Subcutaneous abdominal adipose tissue (tissue), 5 donors: ENCODE measurements around the gene AMACR.

Experiments used
- H3K27ac ChIP-seq: one replicate; pipeline ENCODE4 v1.7.0; 2013; ENCODE audit warnings: low read depth, mild to moderate bottlenecking, inconsistent platforms, low read length, moderate library complexity
- H3K27me3 ChIP-seq, 5 donors: one replicate each; pipeline ENCODE4 v1.7.0; 2013; ENCODE audit warnings: low read length in 5 of 5, inconsistent platforms in 1 of 5; ENCODE audit not compliant: control insufficient read depth in 5 of 5, insufficient read depth in 4 of 5
- H3K36me3 ChIP-seq, 5 donors: one replicate each; pipeline ENCODE4 v1.7.0; 2013; ENCODE audit warnings: low read length in 5 of 5; ENCODE audit not compliant: control insufficient read depth in 5 of 5, insufficient read depth in 5 of 5
- H3K4me1 ChIP-seq, 5 donors: one replicate each; pipeline ENCODE4 v1.7.0; 2013; ENCODE audit warnings: low read length in 5 of 5, mild to moderate bottlenecking in 3 of 5, moderate library complexity in 1 of 5; ENCODE audit not compliant: control insufficient read depth in 5 of 5, insufficient read depth in 5 of 5
- H3K4me3 ChIP-seq, 5 donors: one replicate each; pipeline ENCODE4 v1.7.0; 2013; ENCODE audit warnings: low read length in 5 of 5, low read depth in 1 of 5
- H3K9ac ChIP-seq, 5 donors: one replicate each; pipeline ENCODE4 v1.7.0; 2013; ENCODE audit warnings: low read length in 5 of 5, mild to moderate bottlenecking in 4 of 5, moderate library complexity in 3 of 5
- H3K9me3 ChIP-seq, 5 donors: one replicate each; pipeline ENCODE4 v1.7.0; 2013; ENCODE audit warnings: low read length in 5 of 5; ENCODE audit not compliant: control insufficient read depth in 5 of 5
- donor health status: healthy.
- donor health status: healthy.
- donor health status: healthy.
- donor health status: healthy.
- donor health status: healthy.

AMACR gene

DNA sequence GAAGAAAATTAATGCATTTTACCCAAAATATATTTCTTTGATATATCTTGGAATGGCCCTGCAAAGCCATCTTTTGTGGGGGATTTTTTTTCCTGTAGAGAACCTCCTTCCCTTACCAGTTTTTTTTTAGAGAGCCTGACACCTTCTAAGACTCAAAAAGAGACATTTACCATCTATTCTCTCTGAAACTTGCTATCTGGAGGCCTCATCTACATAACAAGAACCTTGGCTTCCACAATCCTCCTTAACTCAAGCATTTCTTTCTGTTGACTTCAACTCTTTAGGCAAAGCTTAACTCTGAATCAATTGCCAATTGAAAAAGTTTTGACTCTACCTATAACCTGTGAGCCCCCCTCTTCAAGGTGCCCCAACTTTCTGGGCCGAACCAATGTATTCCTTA is 29.5 kb downstream of the AMACR start:
- peaks cover 0 to 2% (median 0%) of the 10 kb centered on the region in 5 donors for H3K27me3 ChIP-seq
- no peak overlapping the region for H3K9ac ChIP-seq
- no peaks in the 10 kb centered on the region for H3K36me3 ChIP-seq

DNA sequence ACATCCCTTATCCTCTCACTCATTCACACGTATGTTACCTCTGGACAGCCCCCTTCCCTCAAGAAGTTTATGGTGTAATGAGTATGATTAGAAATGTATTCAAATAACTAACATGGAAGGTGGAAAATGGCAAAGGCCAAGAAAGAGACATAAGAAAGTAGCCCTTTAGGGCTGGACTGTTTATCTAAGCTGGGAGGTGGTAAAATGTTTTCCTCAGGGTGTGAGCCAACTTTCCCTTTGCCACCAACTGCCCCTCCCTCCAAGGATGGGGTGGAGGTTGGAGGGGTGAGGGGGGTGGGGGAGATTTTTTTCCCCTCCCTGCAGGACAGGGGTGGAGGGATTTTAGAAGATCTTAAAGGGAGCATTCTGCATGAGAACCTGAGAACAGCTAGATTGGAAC is 31.5 kb downstream of the AMACR start:
- H3K27me3 ChIP-seq = peaks cover 0 to 2% (median 0%) of the 10 kb centered on the region in 5 donors
- peaks cover 0 to 3% (median 0%) of the 10 kb centered on the region in 5 donors for H3K4me1 ChIP-seq
- H3K27ac ChIP-seq = no peak overlapping the region
- no peaks in the 10 kb centered on the region for H3K9me3 ChIP-seq
- no peak overlapping the region for H3K9ac ChIP-seq
- H3K4me3 ChIP-seq = no peak overlapping the region
- no peaks in the 10 kb centered on the region for H3K36me3 ChIP-seq

More for the DNA sequence above, 29.5 kb downstream of the AMACR start:
- no peaks in the 10 kb centered on the region for H3K9me3 ChIP-seq
- peaks cover 0 to 3% (median 0%) of the 10 kb centered on the region in 5 donors for H3K4me1 ChIP-seq
- no peak overlapping the region for H3K27ac ChIP-seq
- H3K4me3 ChIP-seq = no peak overlapping the region

DNA sequence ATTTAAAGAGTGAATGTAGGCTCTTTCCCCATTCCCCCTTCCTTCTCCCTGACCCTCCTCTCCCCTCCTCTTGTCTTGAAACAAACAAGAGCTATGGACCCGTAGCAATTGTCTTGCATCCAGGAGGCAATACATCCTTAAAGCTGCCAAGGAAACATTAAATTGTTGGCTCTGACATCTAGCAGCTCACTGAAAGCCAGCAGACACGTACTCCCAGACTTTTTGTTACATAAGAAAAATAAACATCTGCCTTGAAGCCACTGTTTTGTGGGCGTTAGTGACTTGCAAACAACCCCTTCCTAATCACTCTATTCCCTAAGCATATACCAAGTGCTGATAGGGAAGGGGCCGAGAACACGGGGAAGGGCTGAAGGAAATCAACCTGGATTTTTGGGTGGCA is 32.0 kb downstream of the AMACR start:
- Histone ChIP-seq H3K27ac (no peak overlapping the region), H3K4me3 (no peak overlapping the region), H3K9me3 (no peaks in the 10 kb centered on the region), H3K4me1 (peaks cover 0 to 3% (median 0%) of the 10 kb centered on the region in 5 donors), H3K36me3 (no peaks in the 10 kb centered on the region), H3K9ac (no peak overlapping the region), H3K27me3 (peaks cover 0 to 4% (median 0%) of the 10 kb centered on the region in 5 donors)

DNA sequence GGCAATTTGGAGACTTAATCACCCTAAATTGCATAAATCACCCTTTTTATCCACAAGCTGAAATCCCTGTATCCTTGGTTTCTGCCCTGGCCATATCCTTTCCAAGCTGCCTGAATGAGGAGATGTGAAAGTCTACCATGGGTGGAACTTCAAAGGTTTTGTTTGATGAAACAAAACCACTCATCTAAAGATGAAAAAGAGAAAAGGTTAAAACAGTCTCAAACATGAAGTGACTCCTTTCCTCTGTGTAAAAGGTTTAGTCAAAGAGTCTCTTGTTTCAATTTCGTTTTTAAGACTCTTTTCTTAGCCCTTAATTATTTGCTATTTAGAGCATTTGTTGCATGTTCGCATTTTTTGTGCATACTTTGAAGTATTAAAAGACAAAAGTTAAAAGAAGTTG is 34.6 kb downstream of the AMACR start:
- Histone ChIP-seq H3K9ac (no peak overlapping the region), H3K4me3 (no peak overlapping the region), H3K27ac (no peak overlapping the region), H3K36me3 (no peaks in the 10 kb centered on the region), H3K4me1 (peaks cover 0 to 3% (median 1%) of the 10 kb centered on the region in 5 donors), H3K27me3 (peaks cover 0 to 4% (median 0%) of the 10 kb centered on the region in 5 donors), H3K9me3 (no peaks in the 10 kb centered on the region)

DNA sequence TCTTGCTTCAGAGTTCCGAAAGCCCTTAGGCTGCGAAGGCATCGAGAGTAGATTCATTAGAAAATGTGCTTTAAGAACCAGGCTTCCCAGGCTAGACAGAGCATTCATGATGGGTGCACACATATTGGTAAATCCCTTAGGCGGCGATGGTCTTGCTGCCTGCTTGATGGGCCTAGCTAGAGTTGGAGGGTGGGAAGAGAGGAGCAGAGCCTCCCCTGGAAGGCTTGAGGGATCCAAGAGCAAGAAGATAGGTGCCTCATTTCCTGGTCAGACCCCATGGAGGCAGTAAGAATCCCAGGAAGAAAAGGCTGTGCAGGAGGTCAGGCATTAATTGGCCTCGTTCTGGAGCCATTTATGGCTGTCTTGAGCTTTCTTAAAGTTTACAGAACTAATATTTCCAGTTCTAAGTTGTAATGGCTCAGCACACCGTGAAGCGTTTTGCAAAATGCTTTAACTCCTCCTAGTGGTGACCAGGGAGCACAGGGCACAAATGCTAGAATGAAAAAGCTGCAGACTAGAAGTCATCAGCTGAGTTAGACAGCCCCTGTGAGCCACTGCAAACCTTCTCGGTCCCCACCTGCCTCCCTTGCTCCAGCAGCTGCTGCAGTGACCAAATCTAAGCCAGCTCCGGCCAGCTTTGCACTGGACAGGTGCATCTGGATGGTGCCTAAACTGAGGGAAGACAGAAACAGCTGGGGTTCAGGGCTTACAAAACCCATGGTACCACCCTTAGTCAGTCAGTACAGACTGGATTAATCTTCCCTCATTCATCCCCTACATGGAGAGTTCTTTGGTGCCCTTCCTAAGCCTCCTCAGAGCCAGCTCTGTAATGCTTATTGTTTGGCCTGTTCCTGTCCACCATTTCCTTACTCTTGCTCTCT is 38.0 kb downstream of the AMACR start:
- Histone ChIP-seq H3K9me3 (no peaks in the 10 kb centered on the region), H3K36me3 (no peaks in the 10 kb centered on the region), H3K4me3 (no peak overlapping the region), H3K4me1 (peaks cover 0 to 3% (median 0%) of the 10 kb centered on the region in 5 donors), H3K27me3 (peaks cover 0 to 4% (median 0%) of the 10 kb centered on the region in 5 donors), H3K9ac (no peak overlapping the region), H3K27ac (no peak overlapping the region)

DNA sequence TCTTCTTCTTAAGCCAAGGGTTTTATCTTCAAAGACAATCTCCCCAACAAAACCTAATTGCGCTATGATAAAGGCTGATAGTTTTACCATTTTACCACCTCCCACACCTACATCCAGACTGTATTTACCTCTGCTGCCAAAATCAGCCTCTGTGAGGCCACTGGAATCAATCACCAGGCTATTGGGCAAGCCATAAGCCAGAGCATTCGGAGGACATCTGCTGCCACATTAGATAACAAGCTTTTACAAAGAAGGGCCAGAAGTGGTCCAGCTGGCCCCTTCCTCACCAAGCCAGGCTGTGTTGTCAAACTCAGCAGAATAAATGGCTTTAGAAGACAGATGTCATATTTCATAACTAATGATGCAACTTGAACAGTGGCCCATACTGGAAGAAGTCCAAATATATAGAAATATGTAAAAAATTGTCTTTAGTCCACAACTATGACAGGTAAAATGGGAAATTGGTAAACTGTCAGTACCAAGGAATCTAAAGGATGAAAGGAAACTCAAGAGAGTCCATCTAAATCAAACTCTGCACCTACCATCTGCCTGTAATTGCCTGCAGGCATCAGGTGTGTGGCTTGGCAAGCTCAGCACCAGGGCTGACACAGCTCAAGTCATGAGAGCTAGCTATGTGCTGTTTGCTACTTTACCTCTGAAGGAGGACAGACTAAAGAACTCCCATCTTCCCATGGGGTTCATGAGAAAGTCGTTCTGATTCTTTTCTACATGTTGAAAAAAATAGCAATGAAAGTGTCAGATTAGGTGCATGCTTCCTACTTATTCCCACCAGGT is 39.4 kb downstream of the AMACR start:
- no peak overlapping the region for H3K4me3 ChIP-seq
- H3K4me1 ChIP-seq = peaks cover 0 to 3% (median 0%) of the 10 kb centered on the region in 5 donors
- H3K9me3 ChIP-seq = no peaks in the 10 kb centered on the region
- no peak overlapping the region for H3K27ac ChIP-seq
- H3K9ac ChIP-seq = no peak overlapping the region
- H3K36me3 ChIP-seq = no peaks in the 10 kb centered on the region
- peaks cover 0 to 4% (median 0%) of the 10 kb centered on the region in 5 donors for H3K27me3 ChIP-seq

DNA sequence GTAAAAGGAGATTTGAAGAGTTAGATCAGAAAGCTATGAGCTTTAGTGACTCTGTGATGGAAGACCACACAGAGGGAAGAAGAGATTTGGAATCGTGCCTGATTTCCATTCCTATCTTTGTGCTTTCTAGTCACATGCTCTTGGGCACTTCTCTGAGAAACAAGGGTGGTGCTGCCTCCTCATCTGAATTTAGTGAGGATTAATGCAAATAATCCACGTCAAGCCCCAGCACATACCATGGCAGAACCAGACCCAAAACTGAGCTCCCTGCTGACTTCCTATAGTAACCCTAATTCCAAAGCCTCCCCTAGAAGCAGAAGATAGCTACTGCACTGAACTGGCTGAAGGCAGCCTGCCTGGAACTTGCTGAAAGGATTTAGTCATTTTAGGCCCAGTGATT is 41.0 kb downstream of the AMACR start:
- Histone ChIP-seq H3K27ac (no peak overlapping the region), H3K9me3 (no peaks in the 10 kb centered on the region), H3K4me1 (peaks cover 0 to 3% (median 0%) of the 10 kb centered on the region in 5 donors), H3K4me3 (no peak overlapping the region), H3K9ac (no peak overlapping the region), H3K36me3 (no peaks in the 10 kb centered on the region), H3K27me3 (peaks cover 0 to 4% (median 0%) of the 10 kb centered on the region in 5 donors)

DNA sequence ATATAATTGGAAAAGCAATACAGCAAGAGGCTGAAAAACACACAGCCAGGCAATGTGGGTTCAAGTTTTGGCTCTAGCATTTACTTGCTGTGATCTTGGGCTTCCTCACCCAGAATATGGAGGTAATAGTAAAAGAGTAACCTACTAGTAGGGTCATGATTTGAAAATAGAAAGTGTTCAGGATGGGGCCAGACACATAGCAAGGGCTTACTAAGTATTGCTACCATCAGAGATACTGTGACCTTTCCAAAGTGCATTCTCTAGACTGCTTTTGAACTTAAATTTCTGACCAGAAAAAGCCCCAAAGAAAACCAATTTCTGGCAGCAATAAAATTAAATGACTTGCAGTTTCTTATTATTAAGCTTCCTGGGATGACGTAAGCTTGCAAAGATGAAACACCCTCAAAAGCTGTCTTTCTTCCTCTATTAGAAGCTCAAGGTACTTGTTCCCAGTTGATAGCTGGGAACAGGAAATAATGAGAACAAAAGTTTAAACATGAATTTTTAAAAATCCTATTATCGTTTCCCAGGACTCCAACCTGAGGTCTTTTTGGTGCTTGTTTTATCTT is 43.6 kb downstream of the AMACR start:
- Histone ChIP-seq H3K27ac (no peak overlapping the region), H3K9ac (no peak overlapping the region), H3K9me3 (no peaks in the 10 kb centered on the region), H3K36me3 (no peaks in the 10 kb centered on the region), H3K4me3 (no peak overlapping the region), H3K4me1 (peaks cover 0 to 3% (median 0%) of the 10 kb centered on the region in 5 donors), H3K27me3 (no peaks in the 10 kb centered on the region)

DNA sequence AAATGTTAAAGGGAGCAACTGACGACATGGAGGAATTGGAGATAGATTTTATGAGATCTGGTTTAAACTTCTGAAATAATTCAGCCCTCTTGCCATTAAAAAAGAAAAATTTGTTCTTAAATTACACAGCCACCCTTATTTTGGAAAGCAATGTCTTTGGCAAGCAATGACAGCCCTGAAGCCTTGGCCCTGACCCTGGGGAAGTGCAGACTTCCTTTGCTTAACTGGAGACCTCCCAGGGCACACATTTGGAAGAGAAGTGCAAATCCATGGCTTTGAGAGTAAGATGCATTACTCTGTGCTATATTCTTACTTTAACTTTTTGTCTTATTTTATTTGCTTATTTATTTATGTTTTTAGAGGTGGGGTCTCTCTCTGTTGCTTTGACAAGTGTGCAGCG is 49.7 kb downstream of the AMACR start:
- Histone ChIP-seq H3K27ac (no peak overlapping the region), H3K9me3 (peaks cover 0 to 9% (median 8%) of the 10 kb centered on the region in 5 donors), H3K27me3 (no peaks in the 10 kb centered on the region), H3K4me3 (no peak overlapping the region), H3K9ac (no peak overlapping the region), H3K4me1 (no peaks in the 10 kb centered on the region), H3K36me3 (no peaks in the 10 kb centered on the region)
